Measurements from ENCODE around the gene GRID2.

Gene GRID2

DNA sequence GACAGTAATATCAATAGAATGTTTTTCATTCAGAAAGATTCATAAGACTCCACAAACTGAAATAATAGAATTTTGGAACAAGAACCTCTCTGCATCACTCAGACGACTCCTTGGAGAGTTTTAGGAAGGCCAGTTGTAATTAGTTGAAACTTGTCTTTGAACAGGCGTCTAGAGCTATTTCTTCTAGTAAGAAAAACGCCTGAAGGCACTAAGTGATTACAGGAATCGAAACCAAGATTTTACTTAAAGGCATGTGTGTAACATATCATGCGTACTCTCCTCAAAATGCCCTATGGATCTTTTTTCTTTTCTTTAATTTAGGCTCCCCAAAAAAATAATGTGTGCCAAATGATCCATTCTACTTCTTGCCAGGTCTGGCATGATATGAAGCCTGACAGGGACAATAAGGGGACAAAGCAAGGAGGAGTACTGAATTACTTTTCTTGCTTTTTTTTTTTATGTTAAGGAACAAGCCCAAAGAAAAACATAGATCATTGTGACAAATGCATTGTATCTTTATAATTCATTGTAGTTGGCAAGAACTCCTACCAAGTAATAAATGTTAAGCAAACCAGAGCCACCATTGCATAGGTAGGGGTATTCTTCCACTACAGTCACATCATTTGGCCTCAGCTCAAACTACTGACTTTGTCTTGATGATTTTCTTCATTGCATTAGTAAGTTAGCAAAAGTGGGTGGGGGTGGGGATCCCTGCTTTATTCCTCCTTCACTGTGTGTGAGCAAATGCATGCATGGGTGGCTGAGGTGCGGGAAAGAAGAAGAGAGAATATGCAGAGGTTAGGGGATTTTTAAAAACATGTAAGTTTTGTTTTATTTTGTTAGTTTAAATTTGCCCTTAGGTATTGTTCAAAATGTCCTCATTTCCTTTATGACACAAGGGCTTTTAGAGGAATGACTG lies 1444.9 kb downstream of the GRID2 start:
- DNase-seq (ENCODE audit: low read depth), result no peak

DNA sequence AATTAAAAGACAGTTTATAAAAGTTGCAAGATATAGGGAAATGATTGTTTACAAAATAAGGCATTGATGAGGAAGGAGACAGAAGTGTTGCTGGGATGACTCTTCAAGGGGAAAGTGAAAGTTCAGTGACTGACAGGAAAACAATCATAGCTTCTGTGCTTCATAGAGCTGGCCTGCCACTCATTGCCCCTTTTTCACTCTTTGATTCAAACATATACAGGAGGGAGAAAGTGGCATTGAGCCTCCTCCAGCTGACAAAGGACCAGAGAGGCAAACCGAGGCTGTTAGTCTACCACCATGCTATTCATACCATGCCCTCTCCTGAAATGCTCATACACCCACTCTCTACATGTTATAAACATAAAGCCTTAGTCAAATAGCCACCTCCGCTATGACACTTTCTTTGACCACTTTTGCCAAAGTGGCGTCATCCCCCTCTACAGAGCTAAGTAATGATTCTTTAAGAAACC lies 1445.6 kb downstream of the GRID2 start:
- no peak for DNase-seq (ENCODE audit: low read depth)

DNA sequence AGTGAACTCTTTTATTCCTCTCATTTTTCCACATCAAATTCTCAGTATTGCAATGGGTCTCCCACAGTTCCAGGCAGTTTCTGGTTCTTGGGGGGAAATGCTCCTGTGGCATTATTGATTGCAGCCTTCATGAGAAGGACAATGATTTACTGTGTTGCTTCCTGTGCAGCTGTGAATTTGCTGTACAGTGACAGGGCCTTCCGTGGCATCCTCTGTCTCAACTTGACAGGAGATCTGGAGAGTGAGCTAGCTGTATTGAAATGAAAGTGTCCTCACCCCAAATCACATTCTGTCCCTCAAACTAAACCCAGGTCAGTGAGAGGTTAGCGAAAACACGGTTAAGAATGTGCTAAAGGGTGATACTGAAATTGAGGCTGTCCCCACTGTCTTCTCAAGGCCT lies 1447.6 kb downstream of the GRID2 start:
- no peak for DNase-seq (ENCODE audit: low read depth)

GRCh38 chr4:93756101-93756500 lies 1452.3 kb downstream of the GRID2 start:
- DNase-seq (ENCODE audit: low read depth), result no peak

- DNase-seq (ENCODE audit: low read depth), result no peak
Measured at GRCh38 chr4:93759506-93759905, 1455.7 kb downstream of the GRID2 start.

DNA sequence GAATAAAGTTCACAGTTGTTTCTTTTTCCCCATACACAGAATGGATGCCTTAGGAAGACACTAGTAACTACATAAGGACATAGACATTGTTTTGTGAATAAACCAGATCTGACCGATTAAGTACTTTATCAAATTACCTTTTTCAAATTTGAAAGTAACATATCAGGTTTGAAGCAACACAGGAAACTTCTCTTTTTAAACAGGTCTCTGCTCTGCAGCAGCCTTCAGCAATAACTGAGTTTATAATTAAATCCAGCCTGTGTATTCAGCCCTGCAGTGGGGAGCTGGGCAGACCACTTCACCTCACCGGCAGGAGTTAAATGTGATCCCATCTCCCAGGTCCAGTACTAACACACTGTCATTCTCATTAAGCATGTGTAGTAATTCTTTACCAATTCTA lies 1456.5 kb downstream of the GRID2 start:
- DNase-seq (ENCODE audit: low read depth), result no peak

DNA sequence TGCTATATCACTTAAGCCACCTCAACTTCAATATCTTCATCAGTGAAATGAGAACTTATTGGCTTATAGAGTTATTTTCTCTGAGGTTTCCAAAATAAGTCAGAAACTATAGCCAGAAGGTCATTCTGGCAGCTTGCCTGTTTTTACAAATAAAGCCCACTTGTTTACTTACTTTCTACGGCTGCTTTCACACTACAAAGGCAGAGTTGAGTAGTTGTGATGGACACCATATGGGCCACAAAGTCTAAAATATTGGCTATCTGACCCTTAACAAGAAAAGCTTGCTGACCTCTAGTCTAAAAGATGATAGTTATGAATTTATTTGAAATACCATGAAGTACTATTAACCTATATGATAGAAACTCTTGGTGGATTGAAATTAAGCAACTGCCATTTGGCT lies 1457.5 kb downstream of the GRID2 start:
- DNase-seq (ENCODE audit: low read depth), result no peak

GRCh38 chr4:93764639-93765246 lies 1461.0 kb downstream of the GRID2 start:
- no peak for DNase-seq (ENCODE audit: low read depth)

DNA sequence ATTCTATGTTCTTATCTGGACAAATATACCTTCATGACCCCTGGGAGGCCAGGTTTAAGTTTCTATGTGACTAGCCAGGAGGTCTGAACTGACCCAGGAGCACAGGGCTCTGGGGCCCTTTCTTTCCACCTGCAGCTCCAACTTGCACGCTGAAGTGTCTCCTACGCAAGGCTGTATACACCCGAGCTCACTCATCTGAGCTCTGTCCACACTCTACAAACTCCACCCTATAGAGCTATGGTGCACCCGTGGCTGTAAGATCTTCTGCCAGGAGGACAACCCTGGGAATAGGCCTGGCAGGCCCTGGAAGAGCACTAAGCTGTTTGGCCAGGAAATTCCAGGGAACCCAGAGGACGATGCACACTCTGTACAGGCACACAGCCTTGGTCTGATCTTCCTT lies 1464.2 kb downstream of the GRID2 start:
- no peak for DNase-seq (ENCODE audit: low read depth)

DNA sequence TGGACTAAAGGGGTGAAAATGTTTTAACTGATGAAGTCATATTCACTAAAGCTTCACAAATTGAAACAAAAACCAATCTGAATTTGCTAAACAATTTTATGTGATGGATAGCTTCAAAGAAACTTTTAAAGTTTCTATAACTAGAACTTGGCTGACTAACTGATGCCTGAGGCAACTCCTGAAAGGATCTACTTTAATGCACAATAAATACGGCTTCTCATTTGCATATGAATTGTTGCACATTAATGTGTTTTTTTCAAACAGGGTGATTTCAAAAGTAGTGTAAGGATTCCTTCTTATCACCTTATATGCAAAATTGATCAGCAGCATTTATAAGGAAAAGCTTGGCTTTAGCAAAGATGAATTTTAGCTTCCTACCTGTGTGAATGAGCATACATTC lies 1466.4 kb downstream of the GRID2 start:
- DNase-seq (ENCODE audit: low read depth), result no peak

- no peak for DNase-seq (ENCODE audit: low read depth)
Measured at GRCh38 chr4:93771640-93772411, 1468.1 kb downstream of the GRID2 start.

GRCh38 chr4:93772858-93773257 lies 1469.1 kb downstream of the GRID2 start:
- no peak for DNase-seq (ENCODE audit: low read depth)

- no peak for DNase-seq (ENCODE audit: low read depth)
Measured at GRCh38 chr4:93775551-93775950, 1471.8 kb downstream of the GRID2 start.

DNA sequence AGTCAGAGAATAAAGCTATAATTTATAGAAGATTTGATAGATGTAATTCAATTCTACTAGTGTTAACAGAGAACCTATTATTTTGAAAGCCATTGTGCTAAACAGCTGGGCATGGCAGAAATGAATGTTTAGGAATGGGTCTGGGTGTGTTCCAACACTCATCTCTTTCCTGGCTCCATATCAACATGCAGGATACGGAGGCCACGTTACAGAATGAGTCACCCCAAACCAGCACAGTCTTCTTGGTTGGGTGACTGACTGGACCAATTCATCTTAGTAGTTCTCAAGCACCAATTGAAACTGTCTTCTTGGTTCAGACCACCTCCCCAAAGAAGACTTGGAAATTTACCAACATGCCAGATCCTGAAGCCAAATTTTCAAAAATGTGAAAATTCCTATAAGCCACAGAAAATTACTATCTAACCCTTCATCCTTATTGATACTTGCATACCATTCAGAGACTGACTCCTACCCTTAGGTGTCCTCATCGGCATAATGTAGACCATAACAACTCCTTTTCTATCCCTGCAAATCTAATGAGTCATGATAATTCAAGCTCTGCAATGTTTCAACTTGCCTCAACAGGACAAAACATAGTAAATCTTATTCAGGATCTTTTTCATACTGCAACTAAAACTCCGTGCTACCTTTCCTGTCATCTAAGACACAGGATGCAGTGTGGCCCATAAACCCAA lies 1472.8 kb downstream of the GRID2 start:
- no peak for DNase-seq (ENCODE audit: low read depth)

DNA sequence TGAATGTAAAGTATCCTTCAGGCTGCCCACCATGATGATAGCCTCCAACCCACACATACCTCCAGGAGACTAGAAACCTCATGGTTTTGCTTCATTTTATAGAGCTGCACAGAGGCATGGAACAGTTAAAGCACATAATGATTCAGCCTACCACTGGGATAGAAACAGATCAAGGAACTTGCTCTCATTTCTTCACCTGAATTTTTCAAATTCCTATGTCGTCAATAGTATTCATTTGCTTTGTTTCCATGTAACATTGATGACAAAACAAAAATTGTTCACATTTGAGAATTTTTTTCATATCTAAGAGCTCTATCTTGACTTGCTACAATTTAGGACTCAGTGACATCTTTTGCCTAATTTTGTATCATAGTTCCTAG lies 1473.3 kb downstream of the GRID2 start:
- no peak for DNase-seq (ENCODE audit: low read depth)

- no peak for DNase-seq (ENCODE audit: low read depth)
Measured at GRCh38 chr4:93779228-93779627, 1475.5 kb downstream of the GRID2 start.

DNA sequence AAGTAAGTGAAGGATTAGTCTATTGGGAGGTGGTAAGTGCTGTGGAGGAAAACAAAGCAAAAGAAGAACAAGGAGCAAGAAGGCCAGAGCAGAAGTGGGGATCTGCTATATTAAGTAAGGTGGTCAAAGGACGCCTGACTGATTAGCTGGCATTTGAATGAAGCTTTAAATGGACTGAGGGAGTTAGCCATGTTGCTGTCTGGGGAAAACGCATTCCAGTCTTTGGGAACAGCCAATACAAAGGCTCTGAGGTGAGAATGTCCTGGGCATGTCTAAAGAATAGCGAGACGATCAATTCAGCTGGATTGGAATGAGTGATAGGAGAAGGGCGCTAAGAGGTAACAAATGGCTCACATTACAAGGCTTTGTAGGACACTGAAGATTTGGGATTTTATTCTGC lies 1476.3 kb downstream of the GRID2 start:
- DNase-seq (ENCODE audit: low read depth), result no peak

- no peak for DNase-seq (ENCODE audit: low read depth)
Measured at GRCh38 chr4:93781198-93781597, 1477.4 kb downstream of the GRID2 start.

GRCh38 chr4:93786149-93786548 lies 1482.4 kb downstream of the GRID2 start:
- DNase-seq (ENCODE audit: low read depth), result no peak

DNA sequence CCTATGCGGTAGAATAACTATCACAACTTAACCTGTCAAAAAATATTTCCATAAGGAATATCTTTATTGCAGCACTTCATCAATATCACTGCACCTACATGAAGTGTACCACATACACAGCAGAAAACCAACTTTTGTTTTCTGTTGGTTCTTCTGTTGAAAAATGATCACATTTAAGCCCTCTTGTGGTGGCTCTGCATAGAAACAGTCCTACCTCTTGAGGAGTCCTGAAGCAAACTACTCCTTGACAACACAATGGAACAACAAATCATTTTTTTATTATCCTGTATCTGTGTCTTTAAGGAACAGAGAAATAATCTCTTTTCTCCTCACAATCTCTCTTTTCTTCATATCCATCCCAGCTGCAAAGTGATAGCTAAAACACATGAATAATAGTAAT lies 1484.9 kb downstream of the GRID2 start:
- DNase-seq (ENCODE audit: low read depth), result no peak

DNA sequence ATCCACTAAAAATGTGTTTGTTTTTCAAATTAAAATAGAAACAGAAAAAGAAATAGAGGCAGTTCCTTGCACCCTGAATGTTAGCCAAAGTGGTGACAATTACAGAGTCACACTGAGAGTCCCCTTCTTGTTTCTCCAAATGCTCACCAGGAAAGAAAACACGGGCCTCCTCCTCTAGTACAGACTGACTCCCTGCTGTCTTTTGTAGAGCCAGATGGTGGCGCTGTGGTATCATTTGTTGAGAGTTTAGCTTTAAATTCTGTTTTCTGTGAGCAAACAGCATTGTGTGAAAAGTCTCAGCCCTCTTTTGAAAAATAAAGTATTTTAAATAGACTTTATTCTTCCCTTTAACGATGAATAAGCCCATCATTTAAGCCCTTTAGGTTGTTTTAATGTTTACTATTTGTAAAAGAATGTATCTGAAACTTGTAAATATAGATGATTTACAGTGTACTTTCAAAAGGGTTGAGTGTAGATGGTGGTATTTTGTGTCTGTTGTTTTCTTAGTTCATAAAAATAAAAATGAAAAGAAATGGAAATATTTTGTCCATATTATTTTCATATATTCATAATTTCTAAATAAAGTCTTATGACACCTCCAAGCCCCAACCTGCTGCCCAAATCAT lies 1487.9 kb downstream of the GRID2 start:
- DNase-seq (ENCODE audit: low read depth), result no peak

DNA sequence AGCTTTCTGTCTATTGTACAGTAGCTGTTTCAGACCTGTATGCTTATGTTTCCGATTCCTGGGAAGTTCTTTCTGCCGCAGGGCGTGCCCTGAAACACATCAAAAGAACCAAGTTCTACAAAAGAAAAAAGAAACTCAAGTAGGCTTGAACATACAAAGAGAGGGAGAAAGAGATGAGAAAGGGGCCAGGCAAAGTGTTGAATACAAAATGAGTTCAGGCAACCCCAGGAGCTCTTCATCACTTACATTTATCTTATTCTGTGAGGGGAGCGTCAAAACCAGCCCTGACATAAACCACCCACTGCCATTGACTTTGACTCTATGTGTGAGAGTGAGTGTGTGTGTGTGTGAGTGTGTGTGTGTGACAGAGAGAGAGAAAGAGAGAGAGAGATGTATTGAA lies 1498.3 kb downstream of the GRID2 start:
- DNase-seq (ENCODE audit: low read depth), result no peak
